GM18519 (cell line): ENCODE results near the gene DPYD.

Source experiments
- ATAC-seq: cut with Tn5 transposase; IDR thresholded peaks from one replicate; pipeline ENCODE4 v1.9.1; 2021; ENCODE audit warnings: mild to moderate bottlenecking, moderate library complexity; ENCODE audit not compliant: unreplicated experiment, low FRiP score

The DPYD gene

DNA sequence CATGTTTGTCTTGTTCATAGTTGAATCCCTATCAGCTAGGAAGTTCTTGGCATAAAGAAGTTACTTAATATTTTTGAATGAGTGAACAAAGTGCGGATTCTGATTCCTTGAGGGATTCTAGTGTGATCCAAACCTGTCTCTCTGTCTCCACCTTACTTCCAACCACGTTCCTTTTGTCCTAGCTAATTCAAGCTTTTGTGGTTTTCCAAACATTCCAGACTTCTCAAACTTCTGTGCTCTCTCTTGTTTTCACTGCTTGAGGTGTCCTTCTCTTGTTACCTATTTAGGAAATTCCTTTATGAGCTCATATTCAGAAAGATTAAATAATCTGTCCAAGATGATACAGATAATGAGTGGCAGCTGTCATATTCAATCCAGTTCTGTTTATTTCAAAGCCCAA lies 846.1 kb downstream of the DPYD start:
- no peak for ATAC-seq

DNA sequence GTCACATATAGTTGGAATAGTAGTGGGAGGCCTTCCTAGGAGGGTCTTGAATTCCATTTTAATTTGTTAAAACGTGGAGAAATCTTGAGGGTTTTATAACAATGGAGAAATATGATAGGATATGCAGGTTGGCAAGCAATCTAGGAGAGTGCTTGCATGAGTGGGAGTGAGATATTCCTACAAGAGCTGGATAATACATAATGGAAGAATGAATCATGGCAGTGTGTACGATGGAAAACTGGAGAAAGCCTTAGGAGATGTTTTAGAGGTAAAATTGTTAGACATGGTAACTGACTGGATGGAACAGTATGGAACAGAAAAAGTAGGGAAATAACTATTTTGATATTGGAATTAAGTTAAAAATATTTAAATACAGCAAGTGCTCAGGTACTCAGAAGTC lies 846.9 kb downstream of the DPYD start:
- ATAC-seq, result no peak

DNA sequence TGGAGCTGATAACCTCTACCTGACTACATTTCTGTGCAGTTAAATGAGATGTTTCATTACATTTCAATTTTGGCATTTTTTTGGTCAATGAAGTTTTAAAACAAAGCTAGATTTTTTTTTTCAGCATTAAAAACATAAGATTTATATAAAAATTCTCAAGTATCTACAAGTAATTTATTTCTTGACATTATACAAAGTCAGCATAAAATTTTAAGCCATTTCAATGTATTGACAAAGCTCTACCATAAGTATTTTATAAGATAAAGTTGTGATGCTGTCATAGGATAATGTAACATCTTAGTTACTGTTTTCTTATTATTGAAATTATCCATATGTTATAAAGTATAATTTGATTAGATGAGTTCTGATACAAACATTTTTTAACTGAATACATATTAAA lies 847.7 kb downstream of the DPYD start:
- no peak for ATAC-seq

DNA sequence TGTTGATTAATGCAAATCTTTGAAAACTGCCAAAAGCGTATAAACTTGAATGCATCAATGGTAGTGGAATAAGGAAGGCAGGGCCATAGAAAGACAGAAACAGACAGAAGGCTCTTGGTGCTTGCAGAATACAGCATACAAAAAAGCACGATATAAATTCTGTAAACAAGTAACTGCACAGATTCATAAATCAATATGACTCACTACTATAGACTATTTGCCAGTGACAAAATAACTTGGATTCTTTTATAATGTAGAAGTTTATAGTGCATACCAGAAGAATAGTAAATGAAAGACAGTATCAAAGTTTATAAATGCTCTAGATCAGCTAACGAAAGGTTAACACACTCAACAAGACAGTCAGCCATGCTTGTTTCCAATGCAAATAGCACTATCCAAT lies 849.7 kb downstream of the DPYD start:
- no peak for ATAC-seq

DNA sequence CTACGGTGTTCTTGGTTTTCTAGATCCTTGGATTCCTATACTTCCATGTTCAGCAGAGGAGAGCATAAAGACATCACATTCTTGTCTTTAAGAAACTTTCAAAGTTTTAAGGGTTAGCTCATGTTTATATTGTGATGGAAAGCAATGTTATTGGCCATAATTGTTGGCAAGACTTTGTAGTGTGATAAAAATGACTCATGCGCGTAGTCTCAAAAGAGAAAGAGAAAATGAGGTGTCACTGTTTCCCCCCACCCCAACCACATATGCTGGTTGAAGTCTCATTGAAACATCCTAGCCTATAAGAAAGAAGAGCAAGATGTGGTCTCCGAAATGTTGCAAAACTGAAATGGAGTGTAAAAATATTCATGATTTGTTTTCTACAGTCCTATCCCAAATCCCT lies 850.5 kb downstream of the DPYD start:
- no peak for ATAC-seq

DNA sequence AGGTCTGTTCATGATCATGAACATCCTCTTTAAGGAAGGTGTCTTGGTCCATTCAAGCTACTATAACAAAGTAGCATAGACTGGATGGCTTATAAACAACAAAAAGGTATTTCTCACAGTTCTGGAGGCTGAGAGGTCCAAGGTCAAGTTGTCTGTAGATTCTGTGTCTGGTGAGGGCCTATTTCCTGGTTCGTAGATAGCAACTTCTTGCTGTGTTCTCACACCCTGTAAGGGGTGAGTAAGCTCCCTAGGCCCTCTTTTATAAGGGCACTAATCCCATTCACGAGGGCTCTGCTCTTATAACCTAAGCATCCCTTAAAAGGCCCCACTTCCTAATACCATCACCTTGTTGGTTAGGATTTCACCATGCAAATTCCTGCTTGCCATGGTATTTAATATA lies 851.5 kb downstream of the DPYD start:
- no peak for ATAC-seq

DNA sequence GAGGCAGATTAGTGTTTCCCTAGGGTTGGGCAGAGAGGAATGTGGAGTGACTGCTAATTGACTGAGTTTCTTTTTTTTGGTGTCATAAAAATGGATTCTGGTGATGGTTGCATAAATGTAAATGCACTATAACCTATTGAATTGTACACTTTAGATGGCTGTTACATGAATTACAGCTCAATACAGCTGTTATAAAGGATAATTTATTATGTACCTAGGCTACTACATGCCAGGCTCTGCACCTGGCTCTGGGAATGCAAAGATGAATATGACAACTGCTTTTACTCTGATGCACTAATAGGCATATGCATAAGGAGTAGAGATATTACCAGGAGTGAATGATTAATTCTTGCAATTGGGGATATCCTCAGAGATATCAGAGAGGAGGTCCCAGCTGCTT lies 854.0 kb downstream of the DPYD start:
- no peak for ATAC-seq

DNA sequence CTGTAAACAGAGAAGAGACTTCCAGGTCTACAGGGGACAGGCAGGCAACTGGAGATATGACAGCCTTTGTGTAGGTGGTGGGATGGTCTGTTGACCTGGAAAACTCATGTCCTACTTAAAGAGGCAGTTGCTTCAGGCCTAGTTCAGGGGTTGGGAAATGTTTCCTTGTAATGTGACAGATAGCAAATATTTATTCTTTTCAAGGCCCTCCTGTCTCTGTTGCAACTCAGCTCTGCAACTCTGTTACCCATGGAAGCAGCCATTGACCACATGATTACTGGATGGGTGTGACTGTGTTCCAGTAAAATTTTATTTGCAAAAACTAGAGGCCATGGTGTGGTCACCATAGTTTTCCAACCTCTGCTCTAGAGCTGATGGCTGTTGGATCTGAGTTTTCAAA lies 857.3 kb downstream of the DPYD start:
- ATAC-seq, result no peak

DNA sequence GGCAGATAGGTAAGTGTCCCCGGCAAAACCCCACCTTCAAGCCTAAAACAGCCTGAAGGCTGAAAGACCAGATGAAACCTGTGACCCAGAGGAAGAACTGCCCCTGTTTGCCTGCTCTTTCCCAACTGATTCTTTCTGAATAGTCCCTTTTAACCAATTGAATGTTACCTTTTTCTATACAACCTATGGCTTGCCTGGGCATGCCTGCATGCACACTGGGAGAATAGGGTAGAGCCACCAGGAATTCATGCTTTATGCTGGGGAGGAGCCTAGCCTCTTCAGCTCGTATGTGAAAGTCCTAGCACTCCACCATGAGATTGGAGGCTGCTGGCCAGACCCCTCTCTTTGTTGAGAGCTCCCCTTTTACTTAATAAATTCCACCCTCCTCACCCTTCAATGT lies 859.2 kb downstream of the DPYD start:
- ATAC-seq, result no peak

DNA sequence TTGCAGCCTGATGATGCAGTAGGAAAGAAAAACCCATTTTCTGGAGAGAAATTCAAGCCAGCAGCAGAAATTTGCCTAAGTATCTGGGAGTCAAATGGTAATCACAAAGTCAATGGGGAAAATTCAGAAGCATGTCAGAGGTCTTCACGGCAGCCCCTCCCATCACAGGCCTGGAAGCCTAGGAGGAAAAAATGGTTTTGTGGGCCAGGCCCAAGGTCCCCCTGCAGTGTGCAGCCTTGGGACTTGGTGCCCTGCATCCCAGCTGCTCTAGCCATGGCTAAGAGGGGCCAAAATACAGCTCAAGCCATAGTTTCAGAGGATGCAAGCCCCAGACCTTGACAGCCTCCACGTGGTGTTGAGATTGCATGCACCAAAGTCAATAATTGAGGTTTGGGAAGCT lies 864.4 kb downstream of the DPYD start:
- no peak for ATAC-seq

DNA sequence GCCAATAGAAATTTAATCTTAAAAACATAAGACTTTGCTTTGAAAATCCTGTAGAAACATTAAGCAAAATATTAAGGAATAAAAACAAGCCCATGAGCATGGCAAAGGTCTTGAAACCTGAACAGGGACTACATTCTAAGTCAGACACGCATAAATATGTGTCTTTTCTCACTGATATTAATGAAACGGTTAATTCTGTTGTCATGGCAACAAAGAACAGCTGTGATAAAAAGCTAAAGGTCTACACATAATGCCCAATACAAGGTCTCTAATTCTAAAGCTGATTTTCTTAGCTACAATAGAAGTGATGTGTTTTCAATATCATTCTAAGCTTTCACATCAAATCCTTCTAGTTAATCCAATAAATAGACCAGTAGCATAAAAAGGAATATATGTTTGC lies 867.6 kb downstream of the DPYD start:
- ATAC-seq, result no peak

DNA sequence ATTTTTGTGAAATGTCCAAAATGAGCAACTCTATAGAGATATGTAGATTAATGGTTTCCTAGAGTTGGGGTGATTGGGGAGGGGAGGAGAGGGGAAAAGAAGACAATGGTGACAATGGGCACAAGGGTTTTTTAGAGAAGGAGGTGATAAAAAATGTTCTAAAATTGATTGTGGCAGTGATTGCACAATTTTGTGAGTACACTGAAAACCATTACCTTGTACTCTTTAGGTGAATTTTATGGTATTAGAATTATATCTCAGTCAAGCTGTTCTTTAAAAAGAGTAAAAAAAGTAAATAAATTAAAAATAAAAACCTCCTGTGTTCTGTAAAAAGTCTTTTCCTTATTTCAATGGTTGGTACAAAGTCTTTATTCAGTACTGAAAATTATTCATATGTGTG lies 869.0 kb downstream of the DPYD start:
- no peak for ATAC-seq

DNA sequence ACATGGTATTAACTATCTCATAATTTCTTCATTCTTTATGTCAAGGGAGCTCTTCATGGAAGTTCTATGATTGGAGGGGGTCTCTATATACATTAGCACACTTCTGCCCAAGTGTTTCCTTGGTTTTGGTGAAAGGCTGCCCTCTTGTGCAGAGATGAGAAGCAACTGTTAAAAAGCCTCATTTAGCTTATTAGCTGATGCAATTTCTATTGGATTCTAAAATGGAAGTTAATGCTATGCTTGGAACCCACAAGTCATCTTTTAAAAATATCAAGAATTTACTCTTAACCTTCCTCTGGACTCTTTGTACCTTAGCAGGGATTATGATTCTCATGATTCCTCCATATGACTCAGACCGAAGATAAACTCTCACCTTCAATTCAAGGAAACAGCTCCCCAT lies 870.3 kb downstream of the DPYD start:
- ATAC-seq, result no peak

DNA sequence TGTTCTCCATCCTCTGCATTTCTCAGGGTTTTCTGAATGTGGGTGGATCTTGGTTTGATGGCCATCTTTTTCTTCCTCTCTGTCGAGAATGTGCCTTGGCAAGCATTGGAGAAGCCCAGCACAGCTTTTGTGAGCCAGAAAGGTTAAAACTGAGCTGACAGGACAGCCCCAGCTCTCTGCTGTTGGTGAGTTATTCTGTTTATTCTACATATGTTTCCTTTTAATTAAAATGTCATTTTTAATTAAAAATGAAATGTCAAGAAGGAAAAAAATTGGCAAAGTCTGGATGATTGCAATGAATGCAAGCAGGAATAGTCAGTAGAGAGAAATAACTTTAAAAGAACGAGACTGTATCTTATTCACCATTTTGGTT lies 873.4 kb downstream of the DPYD start:
- no peak for ATAC-seq

DNA sequence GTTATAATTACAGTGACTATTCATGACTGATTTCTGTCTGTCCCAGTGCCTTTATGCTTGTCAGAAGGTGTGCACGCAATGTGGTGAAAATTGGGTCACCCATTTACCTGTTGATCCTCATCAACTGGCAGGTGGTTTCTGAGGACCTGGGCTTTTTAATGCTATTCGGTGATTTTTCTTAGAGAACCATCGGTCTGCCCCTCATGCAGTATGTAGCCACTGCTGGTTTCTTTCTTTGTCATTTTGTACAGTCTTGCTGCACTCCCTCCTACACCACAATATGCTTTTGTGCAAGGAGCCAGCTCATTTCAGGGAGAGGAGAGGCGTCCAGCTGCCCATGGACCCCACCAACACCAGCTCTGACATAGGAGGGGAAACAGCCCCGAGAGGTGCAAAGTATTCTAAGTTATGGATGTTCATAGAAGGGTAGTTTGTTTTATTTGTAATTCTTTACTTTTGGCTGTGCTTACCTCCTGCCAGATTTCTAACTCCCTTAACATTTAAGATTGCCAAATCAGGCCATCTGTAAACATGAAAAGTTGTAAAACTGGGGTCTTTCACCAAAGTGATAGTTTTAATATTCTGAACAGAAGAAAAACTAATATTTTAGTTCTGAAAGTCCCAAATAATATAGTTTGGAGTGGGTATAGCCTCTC lies 873.9 kb downstream of the DPYD start:
- no peak for ATAC-seq

DNA sequence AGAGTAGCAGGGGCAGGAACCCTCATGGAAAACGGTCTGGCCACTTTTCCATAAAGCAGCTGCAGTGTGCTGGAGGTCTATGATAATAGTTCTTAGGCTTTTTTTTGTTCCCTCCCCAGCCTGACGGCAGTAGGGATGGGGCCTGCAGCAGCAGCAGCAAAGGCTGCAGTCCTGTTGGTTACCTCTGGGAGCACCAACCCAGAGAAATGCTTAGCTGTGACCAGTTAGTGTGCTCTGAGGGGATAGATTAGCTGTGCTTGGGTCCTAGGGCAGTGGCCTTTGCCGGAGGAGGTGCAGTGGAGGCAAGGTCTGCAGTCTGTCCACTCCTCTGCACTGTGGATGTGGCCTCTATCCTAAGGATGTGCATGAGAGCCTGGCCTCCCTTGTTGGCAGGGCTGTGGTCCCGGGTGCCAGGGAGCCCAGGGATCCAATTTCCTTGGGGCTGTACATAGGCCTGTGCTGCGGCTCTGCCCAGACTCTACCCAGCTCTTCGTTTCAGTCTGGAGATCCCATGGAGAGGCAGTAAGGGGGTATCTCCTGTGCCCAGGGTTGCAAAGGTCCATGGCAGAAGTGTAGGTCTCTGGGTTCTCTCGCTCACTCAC lies 876.6 kb downstream of the DPYD start:
- no peak for ATAC-seq

DNA sequence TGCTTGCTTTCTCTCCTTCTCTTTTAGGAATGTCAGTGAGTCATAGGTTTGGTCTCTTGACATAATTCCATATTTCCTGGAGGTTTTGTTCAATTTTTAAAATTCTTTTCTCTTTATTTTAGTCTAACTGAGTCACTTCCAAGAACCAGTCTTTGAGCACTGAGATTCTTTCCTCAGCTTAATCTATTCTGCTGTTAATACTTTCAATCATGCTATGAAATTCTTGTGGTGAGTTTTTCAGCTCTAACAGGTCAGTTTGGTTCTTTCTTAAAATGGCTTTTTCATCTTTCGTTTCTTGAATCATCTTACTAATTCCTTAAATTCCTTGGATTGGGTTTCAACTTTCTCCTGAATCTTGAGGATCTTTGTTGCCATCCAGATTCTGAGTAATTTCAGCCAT lies 878.3 kb downstream of the DPYD start:
- ATAC-seq, result no peak

DNA sequence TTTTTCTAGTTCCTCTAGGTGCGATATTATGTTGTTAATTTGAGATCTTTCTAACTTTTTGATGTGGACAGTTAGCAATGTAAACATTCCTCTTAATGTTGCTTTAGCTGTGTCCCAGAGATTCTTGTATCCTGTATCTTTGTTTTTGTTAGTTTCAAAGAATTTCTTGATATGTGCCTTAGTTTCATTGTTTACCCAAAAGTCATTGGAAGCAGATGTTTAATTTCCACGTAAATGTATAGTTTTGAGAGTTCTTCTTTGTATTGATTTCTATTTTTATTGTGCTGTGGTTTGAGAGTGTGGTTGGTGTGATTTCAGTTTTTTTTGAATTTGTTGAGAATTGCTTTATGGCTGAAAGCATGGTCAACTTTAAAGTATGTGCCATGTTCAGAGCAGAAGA lies 879.8 kb downstream of the DPYD start:
- no peak for ATAC-seq

DNA sequence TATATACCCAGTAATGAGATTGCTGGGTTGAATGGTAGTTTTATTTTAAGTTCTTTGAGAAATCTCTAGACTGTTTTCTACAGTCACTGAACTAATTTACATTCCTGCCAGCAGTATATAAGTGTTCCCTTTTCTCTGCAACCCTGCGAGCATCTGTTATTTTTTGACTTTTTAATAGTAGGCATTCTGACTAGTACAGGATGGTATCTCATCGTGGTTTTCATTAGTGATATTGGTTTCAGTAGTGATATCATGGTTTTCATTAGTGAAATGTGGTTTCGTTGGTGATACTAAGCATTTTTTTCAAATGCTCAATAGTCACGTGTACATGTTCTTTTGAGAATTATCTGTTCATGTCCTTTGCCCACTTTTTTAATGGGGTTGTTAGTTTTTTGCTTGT lies 882.4 kb downstream of the DPYD start:
- no peak for ATAC-seq

DNA sequence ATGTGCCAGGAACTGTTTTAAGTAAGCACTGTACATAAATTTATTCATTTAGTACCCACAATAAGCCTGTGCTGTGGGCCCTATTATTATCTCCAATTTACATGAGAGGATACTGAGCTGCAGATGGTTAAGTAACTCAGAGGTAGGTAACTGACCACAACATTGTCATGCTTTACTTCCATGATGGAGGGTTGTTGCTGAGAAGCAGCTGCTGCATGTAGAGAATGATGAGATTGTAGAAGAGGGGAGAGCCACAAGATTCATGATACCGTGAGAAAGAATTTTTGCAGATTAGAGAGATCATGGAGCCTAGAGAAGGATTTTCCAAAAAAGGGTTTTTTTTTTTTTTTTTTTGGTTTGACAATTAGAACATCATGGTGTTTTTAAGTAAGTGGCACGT lies 886.2 kb downstream of the DPYD start:
- no peak for ATAC-seq

DNA sequence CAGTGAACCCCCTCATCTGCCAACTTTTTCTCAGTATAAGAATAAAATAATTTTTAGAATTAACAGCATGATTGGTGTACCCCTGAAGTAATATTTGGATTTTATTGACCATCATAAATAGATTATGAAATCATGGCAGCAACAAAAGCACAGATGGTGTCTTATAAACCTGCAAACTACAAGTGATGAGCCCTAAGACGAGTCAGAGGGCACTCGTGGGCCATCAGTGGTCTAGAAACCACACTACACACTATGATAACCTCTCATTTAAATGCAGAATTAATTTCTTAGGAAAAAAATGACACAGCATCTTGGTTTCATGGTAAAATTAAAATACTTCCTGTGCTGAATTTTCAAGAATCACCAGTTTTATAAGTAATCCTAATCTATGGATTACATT lies 886.9 kb downstream of the DPYD start:
- ATAC-seq, result no peak
